ENCODE measurements around the gene ACTN1.

GRCh38 chr14:68964300-68965093, 14.6 kb downstream of the ACTN1 start:
- no peak for TF ChIP-seq CTCF (IDR thresholded peaks at IDR 0.05)
- TF ChIP-seq REST (IDR thresholded peaks at IDR 0.05; ENCODE audit: insufficient read depth in 1 of 2, low read depth in 2 of 2, low read length in 1 of 2) = no peak
- no peak for TF ChIP-seq SIN3A (IDR thresholded peaks at IDR 0.05; ENCODE audit: borderline replicate concordance, insufficient read depth, low read depth, low read length)
